NCI-H460 (cell line): ENCODE data around the gene FETUB. TPM values are rescaled to one million over a fixed set of nuclear protein-coding genes. Genes with fewer than 3 reads are reported as not detected.
"Not testable (repeated sequence)": the region's sequence is repeated elsewhere in the genome, so short reads cannot be mapped to it uniquely, and the experiment has no call there.

Experiments
- DNase-seq: peaks from one replicate; pipeline ENCODE4 v3.0.0-alpha.2; 2016; ENCODE audit warnings: low read depth; ENCODE audit errors: extremely low read depth
- total RNA-seq: library from RNA; depleted of rRNA; stranded (reverse); fragments of >200 nt; shearing (Covaris generic); gene quantifications from 2 replicates; pipeline ENCODE4 v1.2.3, GENCODE V29; 2014

FETUB gene
- total RNA-seq, 1 experiment from 2014 or later = not detected

DNA sequence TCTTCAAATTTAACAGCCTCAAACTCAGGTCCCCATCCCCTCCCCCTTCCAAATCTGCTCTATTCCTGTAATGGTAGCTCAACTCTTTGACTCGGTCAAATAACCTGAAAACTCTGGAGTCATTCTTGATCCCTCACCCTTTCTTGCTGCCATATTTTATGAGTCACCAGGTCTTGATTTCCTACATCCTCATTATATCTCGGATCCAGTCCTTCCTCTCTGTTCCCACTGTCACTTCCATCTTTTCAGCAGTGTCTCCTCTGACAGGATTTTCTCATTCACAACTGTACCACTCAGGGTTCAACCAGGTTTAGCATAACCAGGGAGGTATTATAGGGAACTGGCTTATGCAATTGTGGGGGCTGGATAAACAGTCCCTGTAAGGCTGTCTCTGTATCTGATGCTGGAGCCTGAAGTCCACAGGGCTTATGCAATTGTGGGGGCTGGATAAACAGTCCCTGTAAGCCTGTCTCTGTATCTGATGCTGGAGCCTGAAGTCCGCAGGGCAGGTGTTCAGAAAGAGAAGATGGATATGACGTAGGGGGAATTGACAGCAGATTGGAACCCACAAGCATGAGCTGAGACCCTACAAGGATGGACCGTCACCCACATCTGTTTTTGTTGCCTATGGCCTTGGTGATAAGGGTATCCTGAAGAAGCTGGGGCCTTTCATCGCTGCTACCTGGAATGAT is 9.1 kb upstream of the FETUB start:
- no peak for DNase-seq

DNA sequence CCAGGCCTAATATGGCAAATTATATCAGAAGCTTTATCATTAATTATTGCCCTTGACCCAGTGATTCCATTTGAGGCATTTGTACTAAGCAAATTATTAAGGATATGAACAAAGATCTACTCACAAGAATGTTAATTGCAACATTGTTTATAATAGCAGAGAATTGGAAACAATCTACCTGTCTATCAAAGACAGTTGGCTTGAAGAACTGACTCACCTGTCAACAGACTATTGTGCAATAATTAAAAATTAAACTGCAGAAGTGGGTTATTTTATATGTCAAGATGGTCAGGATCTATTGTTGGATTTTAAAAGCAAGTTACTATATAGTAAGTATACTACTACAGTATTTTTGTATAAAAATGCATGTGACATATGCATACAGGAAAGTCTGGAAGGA is 6.7 kb upstream of the FETUB start:
- no peak for DNase-seq

DNA sequence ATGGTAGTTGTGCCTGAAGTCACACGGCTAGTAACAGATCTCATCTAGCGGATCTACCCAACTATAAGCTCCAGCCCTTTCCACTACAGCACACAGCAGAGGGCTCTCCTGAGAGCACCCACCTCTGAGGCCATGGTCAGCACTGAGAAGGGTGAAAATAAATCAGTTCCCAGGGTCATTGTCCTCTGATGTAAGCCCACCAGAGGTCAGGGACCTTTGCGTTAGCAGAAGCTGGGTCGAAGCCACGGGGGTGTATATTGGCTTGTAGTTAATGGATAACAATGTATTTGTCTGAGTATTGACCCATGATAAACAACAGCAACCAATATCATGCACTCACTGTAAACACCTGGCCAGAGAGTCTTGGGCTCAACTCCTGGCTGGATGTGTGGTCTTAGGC is 6.0 kb upstream of the FETUB start:
- DNase-seq = not testable (repeated sequence)

DNA sequence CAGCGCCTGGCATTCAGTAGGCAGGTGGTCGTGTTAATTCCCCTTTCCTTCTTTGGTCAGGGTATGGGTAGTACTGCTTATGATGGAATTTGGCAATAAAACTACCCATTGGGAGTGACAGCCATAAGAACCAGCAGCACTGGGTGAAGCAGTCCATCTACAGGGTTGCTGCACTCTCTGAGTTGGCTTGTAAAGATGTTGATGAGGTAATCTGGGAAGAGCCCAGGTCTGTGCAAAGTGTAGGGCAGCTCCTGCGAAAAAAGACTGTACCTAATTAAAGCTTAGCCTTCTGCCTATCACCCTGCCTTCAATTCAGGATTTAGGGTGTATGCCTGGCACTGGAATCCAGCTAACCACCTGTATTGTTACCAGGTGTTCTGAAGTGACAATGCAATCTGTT is 4.7 kb upstream of the FETUB start:
- DNase-seq = no peak

DNA sequence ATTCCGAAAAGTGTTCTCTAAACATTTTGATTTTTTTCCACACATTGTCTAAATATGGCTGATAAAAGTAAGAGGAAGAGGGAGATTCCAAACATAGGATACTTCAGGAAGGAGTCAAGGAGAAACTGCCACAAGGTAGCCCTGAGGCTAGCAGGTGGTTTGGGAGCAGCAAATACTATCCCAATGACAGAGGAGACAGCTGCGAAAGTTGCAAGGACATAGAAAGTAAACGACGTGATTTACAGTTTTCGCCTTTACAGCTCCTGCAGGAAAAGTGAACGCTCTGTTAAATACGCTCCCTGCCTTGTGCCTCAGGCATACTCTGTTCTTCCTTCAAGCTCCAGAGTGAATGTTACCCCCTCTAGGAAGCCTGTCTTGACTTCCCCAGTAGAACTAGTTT is 3.7 kb upstream of the FETUB start:
- DNase-seq = no peak

DNA sequence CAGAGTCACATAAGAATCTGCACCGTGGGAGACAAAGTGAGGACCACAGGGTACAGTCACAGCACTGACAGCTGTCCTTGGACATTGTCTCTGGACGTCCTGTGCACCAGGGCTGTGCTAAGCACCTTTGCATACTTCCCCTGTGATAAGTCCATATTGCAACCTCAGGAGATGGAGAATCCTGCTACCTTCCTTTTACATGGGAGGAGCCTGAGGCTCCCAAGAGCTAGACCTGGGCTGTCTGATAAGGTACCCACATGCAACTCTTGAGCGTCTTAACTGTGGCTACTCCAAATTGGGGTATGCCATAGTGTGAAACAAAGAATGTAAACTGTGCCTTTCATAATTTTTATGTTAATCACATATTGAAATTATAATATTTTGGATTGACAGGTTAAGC is 2.5 kb upstream of the FETUB start:
- DNase-seq = no peak

DNA sequence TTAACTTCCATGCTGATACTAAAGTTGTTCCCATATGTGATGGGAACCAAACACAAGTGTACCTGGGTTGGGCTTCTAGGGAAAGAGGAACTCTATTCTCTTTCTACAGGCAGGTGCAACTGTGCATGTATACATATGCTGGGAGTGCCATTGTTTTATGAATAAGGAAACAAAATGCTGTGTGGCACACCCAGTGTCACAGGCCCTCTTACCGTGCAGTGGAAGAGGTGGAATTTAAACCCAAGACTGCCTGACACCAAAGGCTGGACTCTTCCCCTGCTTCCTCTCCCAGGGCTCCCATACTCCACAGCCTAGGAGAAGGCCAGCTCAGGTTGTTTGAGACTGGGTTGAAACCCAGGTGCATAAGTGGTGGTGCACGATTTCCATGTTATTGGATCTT is 1.9 kb upstream of the FETUB start:
- DNase-seq = no peak

DNA sequence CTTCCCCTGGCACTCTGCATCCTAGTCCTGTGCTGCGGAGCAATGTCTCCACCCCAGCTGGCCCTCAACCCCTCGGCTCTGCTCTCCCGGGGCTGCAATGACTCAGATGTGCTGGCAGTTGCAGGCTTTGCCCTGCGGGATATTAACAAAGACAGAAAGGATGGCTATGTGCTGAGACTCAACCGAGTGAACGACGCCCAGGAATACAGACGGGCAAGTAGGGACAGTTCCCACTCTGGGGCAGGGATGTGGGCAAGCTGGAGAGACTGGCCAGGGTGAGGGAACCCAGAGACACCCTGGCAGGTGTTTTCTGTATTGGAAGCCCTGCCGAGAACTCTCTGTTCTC is 247 bp downstream of the FETUB start:
- no peak for DNase-seq

DNA sequence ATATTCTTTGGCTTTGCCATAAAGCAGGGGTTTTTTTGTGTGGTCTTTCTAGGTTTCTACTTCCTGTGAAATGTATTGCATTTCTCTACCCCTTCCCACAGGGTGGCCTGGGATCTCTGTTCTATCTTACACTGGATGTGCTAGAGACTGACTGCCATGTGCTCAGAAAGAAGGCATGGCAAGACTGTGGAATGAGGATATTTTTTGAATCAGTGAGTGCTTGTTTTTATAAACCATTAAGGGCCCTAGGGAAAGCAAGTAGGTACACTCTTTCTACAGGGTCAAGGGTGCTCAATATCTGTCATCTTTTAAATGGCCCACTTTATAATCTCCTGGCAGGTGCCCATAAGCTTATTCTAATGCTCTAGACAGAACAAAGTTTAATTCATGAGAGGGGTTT is 730 bp downstream of the FETUB start:
- DNase-seq = no peak

DNA sequence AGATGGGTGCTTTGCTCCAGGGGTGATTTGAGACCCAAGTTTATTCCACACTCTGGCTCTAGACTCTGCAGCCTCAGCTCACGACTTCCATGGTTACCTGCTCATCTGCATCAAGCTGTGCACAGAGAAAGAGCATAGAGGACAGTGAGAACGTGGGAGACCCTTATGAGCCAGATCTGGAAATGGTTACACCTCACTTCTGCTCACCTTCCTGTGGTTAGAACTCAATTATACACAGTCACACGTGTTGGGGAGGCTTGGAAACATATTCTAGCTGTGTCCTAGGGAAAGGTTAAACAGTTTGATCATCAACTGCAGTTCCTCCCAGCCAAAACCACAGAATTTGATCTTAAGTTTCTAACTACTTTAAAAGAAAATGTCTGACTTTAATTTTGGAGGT is 1.8 kb downstream of the FETUB start:
- no peak for DNase-seq

DNA sequence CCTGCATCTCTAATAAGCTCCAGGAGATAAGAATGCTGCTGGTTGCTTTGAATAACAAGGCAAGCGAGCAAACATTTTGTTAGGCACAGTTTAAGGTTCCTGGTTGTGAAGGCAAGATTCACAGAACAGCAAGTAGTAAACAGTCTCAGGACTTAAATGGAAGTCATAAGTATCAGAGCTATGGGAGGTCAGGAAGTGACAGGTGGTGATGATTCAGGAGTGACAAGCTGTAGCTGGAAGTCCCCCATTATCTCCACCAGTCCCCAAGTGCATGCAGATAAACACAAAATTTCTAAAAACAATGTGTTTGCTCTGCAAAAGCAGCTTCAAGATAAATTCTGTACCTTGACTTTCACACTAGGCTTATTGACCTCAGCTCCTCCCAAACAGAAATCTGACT is 3.3 kb downstream of the FETUB start:
- no peak for DNase-seq

DNA sequence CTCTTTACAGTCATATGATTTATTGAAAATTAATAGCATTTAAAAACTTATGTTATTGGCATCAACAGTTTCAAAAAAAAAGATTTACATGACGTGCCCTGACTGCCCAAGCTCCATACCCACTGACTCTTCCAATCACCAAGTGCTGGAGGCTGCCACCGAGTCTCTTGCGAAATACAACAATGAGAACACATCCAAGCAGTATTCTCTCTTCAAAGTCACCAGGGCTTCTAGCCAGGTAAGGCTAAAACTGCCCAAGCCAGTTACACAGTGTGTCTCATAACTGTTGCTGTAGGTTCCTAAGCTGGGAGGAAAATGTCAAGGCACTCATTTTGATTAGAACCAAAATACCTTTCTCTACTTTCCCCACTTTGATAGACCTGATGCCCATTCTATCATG is 4.5 kb downstream of the FETUB start:
- no peak for DNase-seq

DNA sequence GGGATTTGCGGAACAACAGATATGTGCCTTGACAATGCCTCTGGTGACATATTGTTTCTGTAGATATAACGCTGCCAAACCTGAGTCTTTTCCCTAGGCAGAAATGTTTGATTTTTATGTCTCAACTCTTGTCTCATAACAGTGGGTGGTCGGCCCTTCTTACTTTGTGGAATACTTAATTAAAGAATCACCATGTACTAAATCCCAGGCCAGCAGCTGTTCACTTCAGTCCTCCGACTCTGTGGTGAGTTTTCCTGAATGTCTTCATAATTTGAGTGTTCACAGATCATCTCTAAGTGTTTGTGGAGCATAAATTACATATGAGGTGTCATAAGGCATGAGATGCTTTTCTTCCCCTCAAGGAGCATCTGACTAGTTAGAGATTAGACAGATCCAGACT is 5.9 kb downstream of the FETUB start:
- no peak for DNase-seq

DNA sequence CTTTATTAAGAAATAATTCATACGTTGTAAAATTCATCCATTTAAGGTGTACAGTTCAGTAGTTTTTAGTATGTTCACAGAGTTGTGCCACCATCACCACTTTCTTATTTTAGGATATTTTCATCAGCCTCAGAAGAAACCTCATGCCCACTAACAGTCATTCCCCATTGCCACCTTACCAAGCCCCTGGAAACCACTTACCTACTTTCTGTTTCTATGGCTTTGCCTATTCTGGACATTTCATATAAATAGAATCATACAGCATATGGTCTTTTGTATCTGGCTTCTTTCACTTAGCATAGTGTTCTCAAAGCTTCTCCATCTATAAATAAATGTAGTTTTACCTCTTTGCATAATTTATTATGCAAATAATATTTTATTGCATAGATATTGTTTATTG is 6.6 kb downstream of the FETUB start:
- DNase-seq = no peak

DNA sequence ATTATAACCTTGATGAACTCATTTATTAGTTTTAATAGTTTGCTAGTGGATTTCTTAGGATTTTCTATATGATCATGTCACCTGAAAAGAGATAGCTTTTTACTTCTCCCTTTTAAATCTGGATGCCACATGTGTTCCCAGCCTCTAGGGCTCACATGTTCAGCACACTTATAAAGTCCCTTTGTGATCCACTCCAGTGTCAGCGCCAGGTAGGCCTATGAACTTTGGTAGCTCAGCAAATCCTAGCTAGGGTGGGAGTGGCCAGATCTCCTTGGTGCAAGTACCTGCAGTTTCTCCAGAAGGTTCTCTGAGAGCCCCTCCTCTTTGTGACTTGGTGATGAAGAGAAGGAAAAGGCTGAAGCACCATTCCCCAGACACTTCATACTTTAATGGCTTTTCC is 8.7 kb downstream of the FETUB start:
- DNase-seq = no peak

DNA sequence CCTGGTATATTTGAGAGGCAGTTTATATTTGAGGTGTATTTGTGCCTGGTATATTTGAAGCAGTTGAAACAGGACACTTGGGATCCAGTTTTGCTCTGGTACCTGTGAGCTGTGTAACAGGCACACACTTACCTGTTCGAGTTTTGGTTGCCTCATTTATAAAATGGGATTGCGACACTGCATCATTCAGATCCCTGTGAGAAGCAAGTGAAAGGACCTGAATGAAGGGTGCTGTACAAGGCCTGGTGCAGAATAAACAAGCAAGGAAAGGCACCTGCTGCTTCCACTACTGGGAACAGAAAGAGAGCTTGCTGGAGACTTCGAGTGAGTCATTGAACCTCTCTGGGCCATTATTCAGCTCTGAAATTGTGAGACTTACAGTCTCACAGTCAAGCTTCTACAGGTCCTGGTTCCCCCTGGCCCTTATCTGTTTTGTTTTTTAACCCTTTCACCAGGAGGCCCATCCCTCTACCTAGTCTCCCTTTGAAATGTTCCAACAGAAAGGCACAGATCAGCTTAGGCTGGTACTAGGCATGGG is 11.5 kb downstream of the FETUB start:
- DNase-seq = no peak

DNA sequence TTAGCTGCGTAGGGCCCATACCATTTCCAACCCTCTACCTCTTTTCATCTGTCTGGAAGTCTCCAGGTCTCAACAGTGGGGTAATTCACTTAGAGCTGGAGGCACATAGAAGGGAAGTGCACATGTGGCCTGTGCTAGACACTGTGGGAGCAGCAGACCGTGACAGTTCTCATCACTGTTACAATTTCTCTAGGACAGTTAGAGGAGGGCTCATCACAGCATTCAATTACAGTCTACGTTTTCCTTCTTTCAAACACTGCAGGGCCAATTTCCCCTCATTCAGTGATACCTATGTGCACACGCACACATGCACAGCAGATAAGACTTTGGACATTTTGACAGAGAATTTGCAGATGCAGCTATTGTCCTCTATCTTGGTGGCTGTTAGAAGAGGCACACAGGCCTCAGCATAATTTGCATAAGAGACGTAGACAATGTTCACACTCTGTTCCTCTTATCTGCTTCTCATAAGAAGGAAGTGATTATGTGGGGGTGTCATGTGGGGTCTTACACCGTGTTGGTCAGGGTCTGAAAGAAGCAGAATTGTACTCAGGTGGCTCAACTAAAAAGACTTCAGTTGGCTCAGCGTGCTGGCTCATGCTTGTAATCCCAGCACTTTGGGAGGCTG is 13.0 kb downstream of the FETUB start:
- no peak for DNase-seq

DNA sequence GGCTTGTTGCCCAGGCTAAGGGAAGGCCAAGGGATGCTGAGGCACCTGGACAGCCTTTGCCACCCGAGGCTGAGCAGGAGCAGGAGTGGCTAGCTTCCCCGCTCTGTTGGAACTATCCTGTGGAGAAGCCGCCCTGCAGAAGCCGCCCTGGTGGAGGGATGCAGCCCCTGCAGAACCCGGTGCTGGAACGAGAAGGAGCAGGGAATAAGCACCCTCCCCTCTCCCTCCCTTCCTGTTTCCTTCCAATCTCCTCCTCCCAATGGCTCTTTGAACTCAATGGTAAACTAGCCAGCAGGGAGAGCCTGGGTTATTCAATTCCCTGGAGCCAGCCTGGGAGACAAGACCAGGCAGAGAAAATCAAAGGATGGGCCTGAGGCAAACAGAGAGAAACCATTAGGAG is 13.8 kb downstream of the FETUB start:
- DNase-seq = peak; percentile 4

DNA sequence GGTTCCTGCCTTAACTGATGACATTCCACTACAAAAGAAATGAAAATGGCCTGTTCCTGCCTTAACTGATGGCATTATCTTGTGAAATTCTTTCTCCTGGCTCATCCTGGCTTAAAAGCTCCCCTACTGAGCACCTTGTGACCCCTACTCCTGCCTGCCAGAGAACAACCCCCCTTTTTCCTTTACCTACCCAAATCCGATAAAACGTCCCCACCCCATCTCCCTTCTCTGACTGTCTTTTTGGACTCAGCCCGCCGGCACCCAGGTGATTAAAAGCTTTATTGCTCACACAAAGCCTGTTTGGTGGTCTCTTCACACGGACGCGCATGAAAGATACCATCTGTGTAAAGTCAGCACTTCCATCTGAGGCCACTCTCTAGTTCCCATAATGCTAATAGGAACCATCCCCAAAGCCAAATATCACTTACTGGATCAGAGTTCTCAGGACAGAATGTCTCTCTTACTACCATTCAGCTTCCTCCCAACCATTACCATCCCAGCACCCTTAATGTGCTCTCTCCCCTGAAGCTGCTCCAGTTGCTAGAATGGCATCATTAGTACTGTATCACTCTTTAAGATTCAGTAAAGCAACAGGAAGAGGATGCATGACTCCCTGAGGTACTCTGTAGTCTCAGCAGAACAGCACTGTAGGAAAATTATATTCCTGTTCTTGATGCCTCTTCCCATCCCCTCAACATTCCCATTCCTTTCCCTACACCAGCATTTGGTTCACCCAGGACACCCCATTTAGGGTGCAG is 23.3 kb downstream of the FETUB start:
- DNase-seq = no peak

DNA sequence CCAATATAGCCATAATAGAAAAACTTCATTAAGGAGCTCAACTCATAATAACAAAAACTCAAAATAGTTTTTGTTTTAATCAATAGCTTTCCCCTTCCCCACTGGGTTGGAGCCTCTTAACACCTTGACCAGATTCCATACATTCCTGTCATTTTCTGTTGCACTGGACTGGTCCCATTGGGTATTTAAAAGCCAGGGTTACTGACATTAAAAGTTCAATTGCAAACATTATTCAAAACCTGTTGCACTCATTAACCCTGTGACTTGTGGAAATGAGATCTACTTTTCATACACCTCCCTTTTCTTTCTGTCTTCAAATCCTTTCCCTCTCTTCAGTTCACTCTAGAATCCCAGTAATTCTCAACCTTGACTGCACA is 23.9 kb downstream of the FETUB start:
- DNase-seq = no peak

DNA sequence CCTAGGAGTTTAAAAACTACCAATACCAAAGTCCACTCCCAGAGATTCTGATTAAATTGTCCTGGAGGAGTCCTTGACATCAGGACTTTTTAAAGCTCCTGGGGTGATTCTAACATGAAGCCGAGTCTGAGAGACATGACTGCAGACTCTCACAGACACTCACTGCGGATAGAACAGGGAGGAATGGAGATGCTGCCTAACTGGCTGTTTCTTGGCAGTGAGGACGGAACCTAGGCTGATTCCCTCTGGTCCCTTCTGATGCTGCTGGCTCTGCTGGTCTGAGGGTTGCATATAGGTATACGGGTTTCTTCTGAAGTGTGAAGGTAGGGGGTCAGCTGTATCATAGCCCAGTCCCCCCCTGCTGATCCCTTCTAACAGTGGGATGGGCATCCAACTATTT is 24.3 kb downstream of the FETUB start:
- no peak for DNase-seq

DNA sequence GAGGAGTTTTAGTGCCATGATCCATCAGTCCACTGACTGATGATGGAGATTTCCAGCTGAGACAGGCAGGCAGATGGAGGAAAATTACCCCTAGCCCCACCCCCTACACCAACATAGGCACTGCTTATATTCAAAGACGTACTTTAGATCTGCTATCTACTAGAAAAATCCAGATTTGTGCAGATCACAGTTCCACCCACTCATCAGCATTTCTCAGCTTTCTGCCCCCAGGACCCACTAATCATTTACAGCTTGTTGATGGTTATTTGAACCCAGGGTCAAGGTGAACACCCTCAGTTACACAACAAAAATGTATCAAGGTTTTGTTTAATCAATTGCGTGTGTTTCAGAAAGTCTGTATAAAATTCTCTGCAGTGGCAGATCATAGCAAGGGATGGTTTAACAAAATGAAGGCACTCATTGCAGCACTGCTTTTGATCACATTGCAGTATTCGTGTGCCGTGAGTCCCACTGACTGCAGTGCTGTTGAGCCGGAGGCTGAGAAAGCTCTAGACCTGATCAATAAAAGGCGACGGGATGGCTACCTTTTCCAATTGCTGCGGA is 25.5 kb downstream of the FETUB start, which contains the start of gene HRG:
TSS of gene HRG (plus strand) at position 390 of the 564 bp plus-strand sequence. CDS start at position 408, 18 bp downstream.
- no peak for DNase-seq
